Measurements from ENCODE around the gene PBXIP1. TPM values are rescaled to one million over a fixed set of nuclear protein-coding genes. Genes with fewer than 3 reads are reported as not detected.

The PBXIP1 gene
- total RNA-seq, 1 donor from 2014 or later, result 92.6 TPM

DNA sequence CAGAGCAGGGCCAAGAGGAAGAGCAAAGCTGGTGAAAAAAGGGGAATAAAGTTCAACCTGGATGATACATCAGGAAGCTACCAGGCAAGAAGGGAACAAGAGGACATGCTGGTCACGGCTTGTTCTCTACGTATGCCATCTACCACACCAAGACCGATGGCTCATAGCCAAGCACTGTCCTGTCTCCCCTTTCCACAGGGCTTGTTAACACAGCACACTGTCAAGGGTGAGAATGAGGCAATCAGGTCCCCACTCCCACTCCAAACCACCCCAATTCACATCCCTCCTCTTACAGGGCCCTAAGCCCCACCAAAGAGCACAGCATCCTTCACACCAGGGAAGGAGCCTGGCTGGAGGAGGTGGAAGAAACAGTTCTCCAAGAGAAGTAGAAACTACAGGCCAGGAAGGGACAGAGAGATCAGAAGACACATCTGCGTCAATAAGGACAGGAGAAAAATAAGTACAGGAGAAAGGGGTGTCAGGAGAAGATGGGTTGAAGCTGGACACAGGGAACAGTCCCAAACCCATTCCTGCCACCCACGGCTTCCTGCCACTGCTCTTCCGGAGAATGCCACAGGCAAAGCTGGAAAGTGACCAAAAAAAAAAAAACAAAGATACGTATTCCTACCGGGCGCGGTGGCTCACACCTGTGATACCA lies 15.6 kb upstream of the PBXIP1 start:
- Mint-ChIP-seq H3K9me3 (ENCODE audit: unreplicated experiment) (no peaks in the 10 kb centered on the region), H3K4me1 (ENCODE audit: unreplicated experiment) (peaks cover 45% of the 10 kb centered on the region), H3K27ac (ENCODE audit: unreplicated experiment) (no peak overlapping the region), H3K36me3 (ENCODE audit: unreplicated experiment) (peaks cover 7% of the 10 kb centered on the region), H3K4me3 (ENCODE audit: unreplicated experiment) (no peak overlapping the region), H3K27me3 (ENCODE audit: unreplicated experiment) (no peaks in the 10 kb centered on the region)
- no peak for DNase-seq (ENCODE audit: extremely low spot score, unreplicated experiment)
- TF ChIP-seq, protein P1, sequence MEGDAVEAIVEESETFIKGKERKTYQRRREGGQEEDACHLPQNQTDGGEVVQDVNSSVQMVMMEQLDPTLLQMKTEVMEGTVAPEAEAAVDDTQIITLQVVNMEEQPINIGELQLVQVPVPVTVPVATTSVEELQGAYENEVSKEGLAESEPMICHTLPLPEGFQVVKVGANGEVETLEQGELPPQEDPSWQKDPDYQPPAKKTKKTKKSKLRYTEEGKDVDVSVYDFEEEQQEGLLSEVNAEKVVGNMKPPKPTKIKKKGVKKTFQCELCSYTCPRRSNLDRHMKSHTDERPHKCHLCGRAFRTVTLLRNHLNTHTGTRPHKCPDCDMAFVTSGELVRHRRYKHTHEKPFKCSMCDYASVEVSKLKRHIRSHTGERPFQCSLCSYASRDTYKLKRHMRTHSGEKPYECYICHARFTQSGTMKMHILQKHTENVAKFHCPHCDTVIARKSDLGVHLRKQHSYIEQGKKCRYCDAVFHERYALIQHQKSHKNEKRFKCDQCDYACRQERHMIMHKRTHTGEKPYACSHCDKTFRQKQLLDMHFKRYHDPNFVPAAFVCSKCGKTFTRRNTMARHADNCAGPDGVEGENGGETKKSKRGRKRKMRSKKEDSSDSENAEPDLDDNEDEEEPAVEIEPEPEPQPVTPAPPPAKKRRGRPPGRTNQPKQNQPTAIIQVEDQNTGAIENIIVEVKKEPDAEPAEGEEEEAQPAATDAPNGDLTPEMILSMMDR (IDR thresholded peaks at IDR 0.05), result no peak

DNA sequence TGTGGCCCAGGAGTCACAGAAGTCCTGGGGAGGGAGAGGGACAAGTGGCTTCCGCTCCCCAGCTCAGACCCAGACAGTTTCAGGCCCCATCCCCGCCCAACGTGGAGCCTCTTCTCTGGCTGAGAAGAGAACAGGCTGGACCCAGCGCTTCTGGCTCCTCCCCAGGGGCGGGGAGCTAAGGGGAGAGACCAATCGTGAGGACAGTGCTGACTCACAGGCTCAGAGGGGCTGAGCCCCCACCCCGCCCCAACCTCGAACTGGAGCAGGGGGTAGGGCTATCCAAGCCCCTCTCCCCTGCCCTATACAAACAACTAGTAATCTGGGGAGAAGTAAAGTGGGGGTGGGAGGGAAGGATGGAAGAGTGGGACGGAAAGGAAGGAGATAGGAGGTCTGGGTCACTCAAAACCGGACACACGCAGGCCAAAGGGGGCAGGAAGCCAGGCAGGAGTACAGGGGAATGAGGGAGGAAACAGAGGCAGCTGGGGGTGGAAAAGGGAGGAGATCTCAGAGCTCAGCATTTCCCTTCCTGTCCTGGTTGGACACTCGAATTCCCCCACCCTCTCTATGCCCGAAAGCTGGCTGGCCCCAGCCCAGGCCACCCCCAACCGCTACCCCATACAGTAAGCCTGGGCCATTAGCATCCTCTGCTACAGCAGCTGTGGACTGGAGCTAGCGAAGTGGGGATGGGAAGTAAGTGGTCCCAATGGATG lies 14.9 kb upstream of the PBXIP1 start, which contains the start of gene SHC1:
Gene SHC1, minus strand, starts transcription at position 117 of the 710 bp plus-strand sequence. CDS start 221 bp downstream, outside the sequence.
- DNase-seq (ENCODE audit: extremely low spot score, unreplicated experiment), result peak; percentile 96
- no peak within 1 kb of the TSS for H3K4me3 Mint-ChIP-seq (ENCODE audit: unreplicated experiment)
- peaks cover 45% of the 10 kb centered on the region for H3K4me1 Mint-ChIP-seq (ENCODE audit: unreplicated experiment)
- TF ChIP-seq, protein P1 (IDR thresholded peaks at IDR 0.05), result no peak
- H3K9me3 Mint-ChIP-seq (ENCODE audit: unreplicated experiment), result no peaks in the 10 kb centered on the region
- no peak within 1 kb of the TSS for H3K27ac Mint-ChIP-seq (ENCODE audit: unreplicated experiment)
- H3K36me3 Mint-ChIP-seq (ENCODE audit: unreplicated experiment), result peaks cover 8% of the 10 kb centered on the region
- no peaks in the 10 kb centered on the region for H3K27me3 Mint-ChIP-seq (ENCODE audit: unreplicated experiment)

DNA sequence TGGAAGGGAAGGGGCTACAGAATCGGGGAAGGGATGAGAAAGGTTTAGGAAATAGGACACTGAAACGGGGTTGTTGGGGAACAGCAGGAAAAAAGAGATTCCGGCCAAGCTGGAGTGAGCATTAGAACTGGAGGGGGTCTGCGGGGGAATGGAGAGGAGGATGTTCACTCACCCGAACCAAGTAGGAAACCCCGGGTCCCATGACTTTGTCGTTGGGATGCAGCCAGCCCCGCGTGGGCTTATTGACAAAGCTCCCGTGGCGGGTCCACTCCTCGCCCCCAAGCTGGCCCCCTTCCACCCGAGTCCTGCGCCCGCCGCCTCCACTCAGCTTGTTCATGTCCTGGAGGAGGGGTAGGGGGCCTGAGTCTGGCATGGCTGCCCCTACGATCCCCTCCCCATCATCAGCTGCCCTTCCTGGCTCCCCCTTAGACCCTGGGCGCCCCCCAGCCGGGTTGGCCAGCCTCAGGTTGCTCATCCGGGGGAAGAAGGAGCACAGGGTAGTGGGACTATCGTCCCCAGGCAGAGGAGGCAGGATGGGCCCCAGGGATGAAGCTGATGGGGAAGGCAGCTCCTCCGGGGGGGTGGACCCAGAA lies 14.1 kb upstream of the PBXIP1 start:
- peaks cover 13% of the 10 kb centered on the region for H3K36me3 Mint-ChIP-seq (ENCODE audit: unreplicated experiment)
- H3K27me3 Mint-ChIP-seq (ENCODE audit: unreplicated experiment), result no peaks in the 10 kb centered on the region
- TF ChIP-seq, protein P1 (IDR thresholded peaks at IDR 0.05), result no peak
- no peak overlapping the region for H3K4me3 Mint-ChIP-seq (ENCODE audit: unreplicated experiment)
- DNase-seq (ENCODE audit: extremely low spot score, unreplicated experiment), result no peak
- peaks cover 47% of the 10 kb centered on the region for H3K4me1 Mint-ChIP-seq (ENCODE audit: unreplicated experiment)
- H3K27ac Mint-ChIP-seq (ENCODE audit: unreplicated experiment), result no peak overlapping the region
- no peaks in the 10 kb centered on the region for H3K9me3 Mint-ChIP-seq (ENCODE audit: unreplicated experiment)

DNA sequence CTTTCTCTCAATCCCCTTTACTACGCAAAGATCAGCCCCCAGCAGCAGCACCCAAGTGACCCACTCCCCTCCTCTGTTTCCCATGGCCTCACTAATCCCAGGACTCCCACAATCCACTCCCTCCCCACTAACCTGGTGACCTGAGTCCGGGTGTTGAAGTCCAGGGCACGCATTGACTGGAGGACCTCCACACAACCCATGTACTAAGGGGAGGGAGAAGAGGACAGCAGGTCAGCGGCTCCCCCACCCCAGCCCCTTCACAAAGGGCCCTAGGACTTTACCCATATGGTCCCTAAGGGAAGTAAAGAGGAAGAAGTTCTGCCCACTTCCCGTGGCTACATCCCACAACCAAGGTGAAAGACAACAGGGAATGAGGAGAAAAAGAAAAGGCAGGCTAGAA lies 13.3 kb upstream of the PBXIP1 start:
- H3K4me3 Mint-ChIP-seq (ENCODE audit: unreplicated experiment), result no peak overlapping the region
- H3K9me3 Mint-ChIP-seq (ENCODE audit: unreplicated experiment), result no peaks in the 10 kb centered on the region
- peaks cover 47% of the 10 kb centered on the region for H3K4me1 Mint-ChIP-seq (ENCODE audit: unreplicated experiment)
- H3K36me3 Mint-ChIP-seq (ENCODE audit: unreplicated experiment), result peaks cover 16% of the 10 kb centered on the region
- no peak overlapping the region for H3K27ac Mint-ChIP-seq (ENCODE audit: unreplicated experiment)
- DNase-seq (ENCODE audit: extremely low spot score, unreplicated experiment), result no peak
- no peaks in the 10 kb centered on the region for H3K27me3 Mint-ChIP-seq (ENCODE audit: unreplicated experiment)
- TF ChIP-seq, protein P1 (IDR thresholded peaks at IDR 0.05), result no peak

DNA sequence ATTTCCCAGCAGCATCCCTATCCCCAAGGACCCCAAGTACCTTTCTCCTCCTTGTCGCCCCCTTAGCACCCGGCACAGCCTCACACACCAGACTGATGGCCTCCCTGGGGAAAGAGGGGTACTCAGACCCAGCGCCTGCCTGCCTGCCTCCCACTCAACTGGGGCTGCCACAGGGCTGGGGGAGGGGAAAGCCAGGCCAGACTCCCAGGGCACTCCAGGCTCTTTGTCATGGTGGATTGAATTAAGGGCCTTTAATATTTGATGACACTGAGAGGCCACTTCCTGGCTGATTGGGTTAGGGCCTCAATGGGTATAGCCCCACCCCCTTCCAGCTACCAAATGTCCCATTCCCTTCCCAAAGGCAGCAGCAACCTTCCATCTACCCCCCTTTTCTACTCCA lies 12.8 kb upstream of the PBXIP1 start:
- Mint-ChIP-seq H3K27me3 (ENCODE audit: unreplicated experiment) (no peaks in the 10 kb centered on the region), H3K4me1 (ENCODE audit: unreplicated experiment) (peaks cover 49% of the 10 kb centered on the region), H3K4me3 (ENCODE audit: unreplicated experiment) (no peak overlapping the region), H3K9me3 (ENCODE audit: unreplicated experiment) (no peaks in the 10 kb centered on the region), H3K36me3 (ENCODE audit: unreplicated experiment) (peaks cover 20% of the 10 kb centered on the region), H3K27ac (ENCODE audit: unreplicated experiment) (no peak overlapping the region)
- TF ChIP-seq, protein P1 (IDR thresholded peaks at IDR 0.05), result no peak
- no peak for DNase-seq (ENCODE audit: extremely low spot score, unreplicated experiment)
